GM19324 (cell line): ENCODE measurements around the gene DLG1.
"Not testable (repeated sequence)": the region's sequence is repeated elsewhere in the genome, so short reads cannot be mapped to it uniquely, and the experiment has no call there.

ENCODE experiments used
- ATAC-seq: cut with Tn5 transposase; IDR thresholded peaks from one replicate; pipeline ENCODE4 v1.9.1; 2021; ENCODE audit warnings: mild to moderate bottlenecking, moderate library complexity; ENCODE audit not compliant: unreplicated experiment, low FRiP score

Gene DLG1

GRCh38 chr3:197219619-197220018, 78.8 kb downstream of the DLG1 start:
- ATAC-seq: no peak

- no peak for ATAC-seq
Measured at GRCh38 chr3:197218210-197218609, 80.2 kb downstream of the DLG1 start.

GRCh38 chr3:197216914-197217313, 81.5 kb downstream of the DLG1 start:
- no peak for ATAC-seq

- ATAC-seq: no peak
Measured at GRCh38 chr3:197216169-197216860, 82.1 kb downstream of the DLG1 start.

GRCh38 chr3:197212290-197212689, 86.1 kb downstream of the DLG1 start:
- no peak for ATAC-seq

- ATAC-seq: not testable (repeated sequence)
Measured at GRCh38 chr3:197211698-197212097, 86.7 kb downstream of the DLG1 start.

- ATAC-seq: no peak
Measured at GRCh38 chr3:197209366-197210260, 88.8 kb downstream of the DLG1 start.

- no peak for ATAC-seq
Measured at GRCh38 chr3:197206913-197207312, 91.5 kb downstream of the DLG1 start.

GRCh38 chr3:197205675-197206074, 92.7 kb downstream of the DLG1 start:
- ATAC-seq: no peak

- no peak for ATAC-seq
Measured at GRCh38 chr3:197205265-197205664, 93.1 kb downstream of the DLG1 start.

GRCh38 chr3:197204736-197205135, 93.7 kb downstream of the DLG1 start:
- ATAC-seq: no peak

GRCh38 chr3:197203714-197204146, 94.7 kb downstream of the DLG1 start:
- ATAC-seq: no peak

- ATAC-seq: no peak
Measured at GRCh38 chr3:197202694-197203093, 95.7 kb downstream of the DLG1 start.

- ATAC-seq: no peak
Measured at GRCh38 chr3:197201791-197202452, 96.5 kb downstream of the DLG1 start.

- not testable (repeated sequence) for ATAC-seq
Measured at GRCh38 chr3:197200856-197201255, 97.6 kb downstream of the DLG1 start.

- ATAC-seq: no peak
Measured at GRCh38 chr3:197197334-197197733, 101.1 kb downstream of the DLG1 start.

GRCh38 chr3:197196192-197196591, 102.2 kb downstream of the DLG1 start:
- no peak for ATAC-seq

- ATAC-seq: no peak
Measured at GRCh38 chr3:197195326-197195725, 103.1 kb downstream of the DLG1 start.

GRCh38 chr3:197193759-197194158, 104.7 kb downstream of the DLG1 start:
- not testable (repeated sequence) for ATAC-seq

- ATAC-seq: no peak
Measured at GRCh38 chr3:197191897-197192296, 106.5 kb downstream of the DLG1 start.

GRCh38 chr3:197189623-197190022, 108.8 kb downstream of the DLG1 start:
- ATAC-seq: no peak
